ENCODE results near the gene SMPD3. TPM values are rescaled to one million over a fixed set of nuclear protein-coding genes. Genes with fewer than 3 reads are reported as not detected.

The SMPD3 gene
- polyA plus RNA-seq, 2 of the 4 experiments (the other 2 are of a cell fraction): 0.04 to 0.13 TPM

DNA sequence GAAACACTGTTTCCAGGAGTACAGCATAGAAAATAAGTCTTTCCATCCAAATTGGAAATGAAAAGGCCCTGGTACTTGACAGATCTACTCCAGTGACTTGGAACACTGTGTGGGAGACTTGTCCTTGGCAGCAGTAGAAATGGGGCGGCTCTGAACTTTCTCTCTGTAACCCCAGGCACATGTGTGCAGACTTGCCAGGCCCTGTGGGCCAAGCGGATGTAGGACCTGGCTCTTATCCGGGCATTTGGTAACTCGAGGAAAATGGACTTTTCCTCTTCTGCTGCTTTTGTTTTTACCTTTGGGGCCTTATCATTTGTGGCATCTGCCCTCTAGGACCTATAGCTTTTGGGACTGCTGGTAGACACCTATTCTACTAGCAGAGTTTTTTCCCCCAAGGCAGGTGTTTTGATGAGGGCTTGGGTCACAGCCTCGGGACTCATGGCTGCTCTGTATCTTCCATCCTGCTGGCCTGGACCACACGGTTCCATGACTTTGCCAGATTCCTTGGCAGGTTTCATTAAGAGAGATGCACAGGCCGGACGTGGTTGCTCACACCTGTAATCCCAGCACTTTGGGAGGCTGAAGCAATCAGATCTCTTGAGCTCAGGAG, 43.5 kb downstream of the SMPD3 start:
- no peak for TF ChIP-seq ZFP36 (IDR thresholded peaks at IDR 0.05; ENCODE audit: borderline replicate concordance, partially characterized antibody)
- TF ChIP-seq ZC3H11A (IDR thresholded peaks at IDR 0.05): no peak
- no peak for TF ChIP-seq CHD2 (IDR thresholded peaks at IDR 0.05; ENCODE audit: low read length, partially characterized antibody)
- TF ChIP-seq POLR2AphosphoS2 (conservative IDR thresholded peaks at IDR 0.05; ENCODE audit: low read length): no peak
- no peak for TF ChIP-seq KDM5A (IDR thresholded peaks at IDR 0.05)
- TF ChIP-seq SMC3 (IDR thresholded peaks at IDR 0.05): no peak
- TF ChIP-seq EHF (CRISPR knock-in tag; IDR thresholded peaks at IDR 0.05): no peak
- no peak for TF ChIP-seq RFX5 (IDR thresholded peaks at IDR 0.05)
- TF ChIP-seq HOXB13 (CRISPR knock-in tag; IDR thresholded peaks at IDR 0.05; ENCODE audit: low read depth): no peak
- TF ChIP-seq MAFK (IDR thresholded peaks at IDR 0.05; ENCODE audit: partially characterized antibody): no peak
- TF ChIP-seq, protein P1, sequence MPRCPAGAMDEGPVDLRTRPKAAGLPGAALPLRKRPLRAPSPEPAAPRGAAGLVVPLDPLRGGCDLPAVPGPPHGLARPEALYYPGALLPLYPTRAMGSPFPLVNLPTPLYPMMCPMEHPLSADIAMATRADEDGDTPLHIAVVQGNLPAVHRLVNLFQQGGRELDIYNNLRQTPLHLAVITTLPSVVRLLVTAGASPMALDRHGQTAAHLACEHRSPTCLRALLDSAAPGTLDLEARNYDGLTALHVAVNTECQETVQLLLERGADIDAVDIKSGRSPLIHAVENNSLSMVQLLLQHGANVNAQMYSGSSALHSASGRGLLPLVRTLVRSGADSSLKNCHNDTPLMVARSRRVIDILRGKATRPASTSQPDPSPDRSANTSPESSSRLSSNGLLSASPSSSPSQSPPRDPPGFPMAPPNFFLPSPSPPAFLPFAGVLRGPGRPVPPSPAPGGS (IDR thresholded peaks at IDR 0.05): no peak
- no peak for TF ChIP-seq NFE2L2 (conservative IDR thresholded peaks at IDR 0.05; ENCODE audit: low read length)
- no peak for TF ChIP-seq EP300 (IDR thresholded peaks at IDR 0.05)
- TF ChIP-seq, protein P2, sequence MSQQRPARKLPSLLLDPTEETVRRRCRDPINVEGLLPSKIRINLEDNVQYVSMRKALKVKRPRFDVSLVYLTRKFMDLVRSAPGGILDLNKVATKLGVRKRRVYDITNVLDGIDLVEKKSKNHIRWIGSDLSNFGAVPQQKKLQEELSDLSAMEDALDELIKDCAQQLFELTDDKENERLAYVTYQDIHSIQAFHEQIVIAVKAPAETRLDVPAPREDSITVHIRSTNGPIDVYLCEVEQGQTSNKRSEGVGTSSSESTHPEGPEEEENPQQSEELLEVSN (IDR thresholded peaks at IDR 0.05; ENCODE audit: borderline replicate concordance, low read depth): no peak
- TF ChIP-seq TP53 (CRISPR knock-in tag; IDR thresholded peaks at IDR 0.05): no peak
- TF ChIP-seq HOXA7 (CRISPR knock-in tag; IDR thresholded peaks at IDR 0.05): no peak
- TF ChIP-seq, protein P3, sequence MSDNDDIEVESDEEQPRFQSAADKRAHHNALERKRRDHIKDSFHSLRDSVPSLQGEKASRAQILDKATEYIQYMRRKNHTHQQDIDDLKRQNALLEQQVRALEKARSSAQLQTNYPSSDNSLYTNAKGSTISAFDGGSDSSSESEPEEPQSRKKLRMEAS (IDR thresholded peaks at IDR 0.05): no peak
- ChIA-PET CTCF (interaction anchor here (1.2 to 3.7 kb wide), 3 partner anchors 9 to 144 kb away, joined by 3 to 16 read pairs (median 7); no protein-coding TSS in a partner anchor), POLR2A (no interaction called here)
- ATAC-seq (no peak), FAIRE-seq (no peak), DNase-seq (ENCODE audit: low read depth in 1 of 2, low spot score in 1 of 2) (no peak)
- 0 out of 3 replicates have a peak, but pooled peaks cover 5% of the 10 kb centered on the region for H3K4me1 ChIP-seq
- no peak overlapping the region for H3K4me3 ChIP-seq
- H3K4me2 ChIP-seq: no peak overlapping the region
- H3K27ac ChIP-seq: no peak overlapping the region
- 63% methylated on average over 8 of the region's 8 CpGs for WGBS (ENCODE audit: missing lambda C conversion rate)
- no peaks in the 10 kb centered on the region for H3K9me3 ChIP-seq

DNA sequence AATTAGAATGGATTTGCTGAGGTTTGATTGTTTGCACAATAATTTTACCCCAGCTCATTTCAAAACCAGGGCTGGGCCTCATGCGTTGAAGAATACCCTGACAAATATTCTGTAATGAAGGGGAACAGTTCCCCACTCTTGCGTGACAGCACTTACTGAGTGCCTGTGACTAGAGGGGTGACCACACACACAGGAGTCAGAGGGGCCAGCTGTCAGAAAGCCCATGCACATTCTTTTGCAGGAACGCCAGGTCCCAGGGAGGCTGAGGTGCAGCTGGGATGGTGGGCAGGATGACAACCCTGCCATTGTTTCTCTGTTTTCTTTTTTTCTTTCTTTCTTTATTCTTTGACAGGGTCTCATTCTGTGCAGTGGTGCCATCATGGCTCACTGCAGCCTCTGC, 44.6 kb downstream of the SMPD3 start:
- POLR2A ChIA-PET: no interaction called here

DNA sequence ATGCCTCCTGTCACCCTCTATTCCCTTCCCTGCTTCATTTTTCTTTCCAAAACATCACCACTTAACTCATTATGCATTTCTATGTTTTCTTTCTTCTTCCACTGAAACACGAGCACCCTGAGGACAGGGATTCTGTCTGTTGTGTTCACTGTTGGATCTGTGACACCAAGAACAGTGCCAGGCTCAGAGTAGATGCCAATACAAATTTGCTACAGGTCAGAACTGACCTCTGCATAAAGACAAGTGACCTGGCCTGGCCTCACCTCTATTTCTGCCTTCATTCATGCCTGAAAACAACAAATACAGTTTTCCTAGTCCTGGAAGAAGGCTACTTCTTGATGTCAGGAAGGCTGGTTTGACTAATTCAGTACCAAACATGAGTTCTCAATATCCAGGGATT, 45.1 kb downstream of the SMPD3 start:
- POLR2A ChIA-PET: no interaction called here

More for the DNA sequence above, 44.6 kb downstream of the SMPD3 start:
- no peak for ATAC-seq
- no peak for FAIRE-seq
- no peak for DNase-seq (ENCODE audit: low read depth in 1 of 2, low spot score in 1 of 2)
- WGBS (ENCODE audit: missing lambda C conversion rate): 86% methylated on average over 3 of the region's 3 CpGs
- TF ChIP-seq JUNB (IDR thresholded peaks at IDR 0.05) (no peak), GATA3 (IDR thresholded peaks at IDR 0.05; ENCODE audit: borderline replicate concordance) (no peak), ZC3H11A (IDR thresholded peaks at IDR 0.05) (no peak), BHLHE40 (IDR thresholded peaks at IDR 0.05; ENCODE audit: low read depth, low read length) (no peak)
- 0 out of 3 replicates have a peak, but pooled peaks cover 5% of the 10 kb centered on the region for H3K4me1 ChIP-seq
- CTCF ChIA-PET: no interaction called here
- no peaks in the 10 kb centered on the region for H3K9me3 ChIP-seq
- H3K4me2 ChIP-seq: no peak overlapping the region
- no peak overlapping the region for H3K4me3 ChIP-seq
- no peak overlapping the region for H3K27ac ChIP-seq

More for the DNA sequence above, 45.1 kb downstream of the SMPD3 start:
- no peak for TF ChIP-seq ESRRA (IDR thresholded peaks at IDR 0.05; ENCODE audit: borderline replicate concordance, low read length)
- TF ChIP-seq RCOR1 (IDR thresholded peaks at IDR 0.05; ENCODE audit: low read depth, low read length): no peak
- TF ChIP-seq BHLHE40 (IDR thresholded peaks at IDR 0.05; ENCODE audit: low read depth, low read length): no peak
- no peak for TF ChIP-seq HOXB13 (CRISPR knock-in tag; IDR thresholded peaks at IDR 0.05; ENCODE audit: low read depth)
- TF ChIP-seq, protein P4, sequence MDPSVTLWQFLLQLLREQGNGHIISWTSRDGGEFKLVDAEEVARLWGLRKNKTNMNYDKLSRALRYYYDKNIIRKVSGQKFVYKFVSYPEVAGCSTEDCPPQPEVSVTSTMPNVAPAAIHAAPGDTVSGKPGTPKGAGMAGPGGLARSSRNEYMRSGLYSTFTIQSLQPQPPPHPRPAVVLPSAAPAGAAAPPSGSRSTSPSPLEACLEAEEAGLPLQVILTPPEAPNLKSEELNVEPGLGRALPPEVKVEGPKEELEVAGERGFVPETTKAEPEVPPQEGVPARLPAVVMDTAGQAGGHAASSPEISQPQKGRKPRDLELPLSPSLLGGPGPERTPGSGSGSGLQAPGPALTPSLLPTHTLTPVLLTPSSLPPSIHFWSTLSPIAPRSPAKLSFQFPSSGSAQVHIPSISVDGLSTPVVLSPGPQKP (IDR thresholded peaks at IDR 0.05; ENCODE audit: low read depth, low read length): no peak
- H3K27ac ChIP-seq: no peak overlapping the region
- WGBS (ENCODE audit: missing lambda C conversion rate): 3% methylated on average over 1 of the region's 1 CpG
- no peak overlapping the region for H3K4me3 ChIP-seq
- FAIRE-seq: no peak
- CTCF ChIA-PET: no interaction called here
- H3K9me3 ChIP-seq: no peaks in the 10 kb centered on the region
- no peak for ATAC-seq
- no peak for DNase-seq (ENCODE audit: low read depth in 1 of 2, low spot score in 1 of 2)
- H3K4me1 ChIP-seq: 0 out of 3 replicates have a peak, but pooled peaks cover 5% of the 10 kb centered on the region
- H3K4me2 ChIP-seq: no peak overlapping the region
